Left ventricle myocardium inferior (tissue), 1 donor: ENCODE measurements around the gene MYDGF. TPM values are rescaled to one million over a fixed set of nuclear protein-coding genes. Genes with fewer than 3 reads are reported as not detected.

Source experiments
- DNase-seq: peaks from one replicate; pipeline ENCODE4 v3.0.0-alpha.2; 2020
- H3K27ac ChIP-seq: fragments of 200-600 bp; replicated peaks from 2 replicates; pipeline ENCODE4 v1.8.0; 2021
- H3K27me3 ChIP-seq: fragments of 200-600 bp; 2 replicates; pipeline ENCODE4 v1.8.0; 2021; ENCODE audit warnings: low read depth
- H3K36me3 ChIP-seq: fragments of 200-600 bp; 2 replicates; pipeline ENCODE4 v1.8.0; 2021
- H3K4me1 ChIP-seq: fragments of 200-600 bp; 2 replicates; pipeline ENCODE4 v1.8.0; 2021
- H3K4me3 ChIP-seq: fragments of 200-600 bp; 2 replicates; pipeline ENCODE4 v1.8.0; 2021; ENCODE audit warnings: mild to moderate bottlenecking, moderate library complexity
- H3K9me3 ChIP-seq: fragments of 200-600 bp; replicated peaks from 2 replicates; pipeline ENCODE4 v1.8.0; 2021
- CTCF ChIP-seq: fragments of 200-600 bp; IDR thresholded peaks from 2 replicates; pipeline ENCODE4 v1.8.0; 2021; ENCODE audit warnings: antibody characterized with exemption, mild to moderate bottlenecking, borderline replicate concordance
- intact Hi-C: fragments of 100-400 bp; cut with micrococcal nuclease; formaldehyde crosslinking; loops from one replicate; pipeline ENCODE4 v1.11.0; 2022
- total RNA-seq: library from RNA; stranded (reverse); fragmentation: NEBNext Ultra II Directional; extraction: Animal tissue kit (Norgen Biotek cat#: 25700); gene quantifications from one replicate; pipeline ENCODE4 v1.2.1, GENCODE V29; 2021
- donor health status: DM: no; HTN: yes; CAD: no; lungs with severe emphysema.

MYDGF gene
- total RNA-seq, 1 donor from 2014 or later: 26.3 TPM

GRCh38 chr19:4678881-4679790 is 9.0 kb upstream of the MYDGF start:
- Histone ChIP-seq H3K36me3 (peaks cover 79% of the 10 kb centered on the region), H3K4me3 (no peak overlapping the region), H3K4me1 (peaks cover 16% of the 10 kb centered on the region), H3K9me3 (no peaks in the 10 kb centered on the region), H3K27me3 (no peaks in the 10 kb centered on the region), H3K27ac (no peak overlapping the region)
- no peak for TF ChIP-seq CTCF
- intact Hi-C loops: no loop called here
- DNase-seq: no peak

GRCh38 chr19:4676955-4677731 is 7.0 kb upstream of the MYDGF start:
- peaks cover 16% of the 10 kb centered on the region for H3K4me1 ChIP-seq
- no peaks in the 10 kb centered on the region for H3K27me3 ChIP-seq
- H3K4me3 ChIP-seq: no peak overlapping the region
- peak; percentile 68 for TF ChIP-seq CTCF
- peaks cover 59% of the 10 kb centered on the region for H3K36me3 ChIP-seq
- intact Hi-C loops: no loop called here
- DNase-seq: no peak
- H3K9me3 ChIP-seq: no peaks in the 10 kb centered on the region
- peak overlapping the region; percentile 79 for H3K27ac ChIP-seq

GRCh38 chr19:4675346-4675745 is 5.2 kb upstream of the MYDGF start:
- H3K36me3 ChIP-seq: peaks cover 42% of the 10 kb centered on the region

GRCh38 chr19:4673726-4674125 is 3.6 kb upstream of the MYDGF start:
- Histone ChIP-seq H3K36me3 (peaks cover 35% of the 10 kb centered on the region), H3K27me3 (no peaks in the 10 kb centered on the region), H3K9me3 (no peaks in the 10 kb centered on the region), H3K27ac (no peak overlapping the region), H3K4me3 (no peak overlapping the region), H3K4me1 (peaks cover 43% of the 10 kb centered on the region)
- TF ChIP-seq CTCF: no peak
- DNase-seq: no peak
- intact Hi-C loops: no loop called here

More at GRCh38 chr19:4675346-4675745, 5.2 kb upstream of the MYDGF start:
- DNase-seq: no peak
- H3K27me3 ChIP-seq: no peaks in the 10 kb centered on the region
- no peaks in the 10 kb centered on the region for H3K9me3 ChIP-seq
- TF ChIP-seq CTCF: no peak
- H3K4me3 ChIP-seq: no peak overlapping the region
- peaks cover 28% of the 10 kb centered on the region for H3K4me1 ChIP-seq
- no peak overlapping the region for H3K27ac ChIP-seq
- intact Hi-C loops: no loop called here

- Histone ChIP-seq H3K27ac (no peak overlapping the region), H3K4me3 (no peak overlapping the region), H3K36me3 (peaks cover 35% of the 10 kb centered on the region), H3K4me1 (peaks cover 48% of the 10 kb centered on the region), H3K27me3 (no peaks in the 10 kb centered on the region), H3K9me3 (no peaks in the 10 kb centered on the region)
- no peak for TF ChIP-seq CTCF
- no peak for DNase-seq
- intact Hi-C loops: no loop called here
Measured at GRCh38 chr19:4673216-4673615, 3.1 kb upstream of the MYDGF start.
